ENCODE data around the gene SUSD6.
A peak's percentile ranks its signal among the peaks of the same experiment; 100 is the strongest.

- no peak for TF ChIP-seq CTCF (IDR thresholded peaks at IDR 0.05; ENCODE audit: insufficient read depth, low read length)
- TF ChIP-seq POLR2AphosphoS5 (IDR thresholded peaks at IDR 0.05; ENCODE audit: low read depth) = 0 out of 2 replicates have a peak, but pooled peaks have one; percentile 20
- peak; percentile 27; the same call in 1 of the 2 replicates for TF ChIP-seq SPI1 (IDR thresholded peaks at IDR 0.05; ENCODE audit: borderline replicate concordance, low read depth)
These were observed 101.2 kb downstream of the SUSD6 start for GRCh38 chr14:69712599-69713088.
